ENCODE data around the gene VSTM4.

GRCh38 chr10:49033939-49034338, 81.4 kb downstream of the VSTM4 start:
- TF ChIP-seq EP300 (IDR thresholded peaks at IDR 0.05) (no peak), CTCF (IDR thresholded peaks at IDR 0.05) (no peak), POLR2A (IDR thresholded peaks at IDR 0.05) (no peak)

All from ovary (tissue), 3 donors.